ENCODE results near the gene HORMAD2.

The HORMAD2 gene

GRCh38 chr22:30062950-30063349 is 17.3 kb upstream of the HORMAD2 start:
- TF ChIP-seq TAF1 (IDR thresholded peaks at IDR 0.05; ENCODE audit: borderline replicate concordance, insufficient read depth, low read length) = no peak
- TF ChIP-seq SIN3A (IDR thresholded peaks at IDR 0.05; ENCODE audit: borderline replicate concordance, insufficient read depth, low read length) = no peak
- no peak for TF ChIP-seq POLR2AphosphoS5 (IDR thresholded peaks at IDR 0.05; ENCODE audit: low read depth, low read length)
- TF ChIP-seq REST (IDR thresholded peaks at IDR 0.05; ENCODE audit: insufficient read depth in 1 of 2, low read depth in 2 of 2, low read length in 2 of 2) = no peak
- no peak for TF ChIP-seq FOXP2 (optimal IDR thresholded peaks at IDR 0.05; ENCODE audit: borderline replicate concordance, extremely low read depth, extremely low read length, insufficient read depth)

GRCh38 chr22:30064172-30064571 is 16.1 kb upstream of the HORMAD2 start:
- no peak for TF ChIP-seq FOXP2 (optimal IDR thresholded peaks at IDR 0.05; ENCODE audit: borderline replicate concordance, extremely low read depth, extremely low read length, insufficient read depth)
- no peak for TF ChIP-seq SIN3A (IDR thresholded peaks at IDR 0.05; ENCODE audit: borderline replicate concordance, insufficient read depth, low read length)
- no peak for TF ChIP-seq POLR2AphosphoS5 (IDR thresholded peaks at IDR 0.05; ENCODE audit: low read depth, low read length)
- no peak for TF ChIP-seq REST (IDR thresholded peaks at IDR 0.05; ENCODE audit: insufficient read depth in 1 of 2, low read depth in 2 of 2, low read length in 2 of 2)
- TF ChIP-seq TAF1 (IDR thresholded peaks at IDR 0.05; ENCODE audit: borderline replicate concordance, insufficient read depth, low read length) = no peak

- TF ChIP-seq POLR2AphosphoS5 (IDR thresholded peaks at IDR 0.05; ENCODE audit: low read depth, low read length) = no peak
- no peak for TF ChIP-seq TAF1 (IDR thresholded peaks at IDR 0.05; ENCODE audit: borderline replicate concordance, insufficient read depth, low read length)
- TF ChIP-seq FOXP2 (optimal IDR thresholded peaks at IDR 0.05; ENCODE audit: borderline replicate concordance, extremely low read depth, extremely low read length, insufficient read depth) = no peak
- no peak for TF ChIP-seq SIN3A (IDR thresholded peaks at IDR 0.05; ENCODE audit: borderline replicate concordance, insufficient read depth, low read length)
- no peak for TF ChIP-seq REST (IDR thresholded peaks at IDR 0.05; ENCODE audit: insufficient read depth in 1 of 2, low read depth in 2 of 2, low read length in 2 of 2)
Observed at GRCh38 chr22:30073743-30074142, 6.5 kb upstream of the HORMAD2 start.

GRCh38 chr22:30074147-30074546 is 6.1 kb upstream of the HORMAD2 start:
- TF ChIP-seq TAF1 (IDR thresholded peaks at IDR 0.05; ENCODE audit: borderline replicate concordance, insufficient read depth, low read length) (no peak), REST (IDR thresholded peaks at IDR 0.05; ENCODE audit: insufficient read depth in 1 of 2, low read depth in 2 of 2, low read length in 2 of 2) (no peak), SIN3A (IDR thresholded peaks at IDR 0.05; ENCODE audit: borderline replicate concordance, insufficient read depth, low read length) (no peak), FOXP2 (optimal IDR thresholded peaks at IDR 0.05; ENCODE audit: borderline replicate concordance, extremely low read depth, extremely low read length, insufficient read depth) (no peak), POLR2AphosphoS5 (IDR thresholded peaks at IDR 0.05; ENCODE audit: low read depth, low read length) (no peak)

- TF ChIP-seq SIN3A (IDR thresholded peaks at IDR 0.05; ENCODE audit: borderline replicate concordance, insufficient read depth, low read length) (no peak), REST (IDR thresholded peaks at IDR 0.05; ENCODE audit: insufficient read depth in 1 of 2, low read depth in 2 of 2, low read length in 2 of 2) (no peak), POLR2AphosphoS5 (IDR thresholded peaks at IDR 0.05; ENCODE audit: low read depth, low read length) (no peak), FOXP2 (optimal IDR thresholded peaks at IDR 0.05; ENCODE audit: borderline replicate concordance, extremely low read depth, extremely low read length, insufficient read depth) (no peak), TAF1 (IDR thresholded peaks at IDR 0.05; ENCODE audit: borderline replicate concordance, insufficient read depth, low read length) (no peak)
Observed at GRCh38 chr22:30074994-30075393, 5.3 kb upstream of the HORMAD2 start.

Measured in PFSK-1 (cell line).